Duodenal mucosa (tissue), 2 donors: ENCODE measurements around the gene DENND2D.

Experiments
- H3K27ac ChIP-seq: one replicate; pipeline ENCODE4 v1.7.0; 2013; ENCODE audit warnings: low read depth, low read length
- H3K27me3 ChIP-seq, 2 donors: one replicate each; pipeline ENCODE4 v1.7.0; 2013; ENCODE audit warnings: low read length in 2 of 2, control low read depth in 1 of 2; ENCODE audit not compliant: insufficient read depth in 2 of 2, control insufficient read depth in 1 of 2
- H3K36me3 ChIP-seq, 2 donors: one replicate each; pipeline ENCODE4 v1.7.0; 2013; ENCODE audit warnings: low read length in 2 of 2, control low read depth in 1 of 2; ENCODE audit not compliant: insufficient read depth in 2 of 2, control insufficient read depth in 1 of 2
- H3K4me1 ChIP-seq, 2 donors: one replicate each; pipeline ENCODE4 v1.7.0; 2013; ENCODE audit warnings: low read length in 2 of 2, control low read depth in 1 of 2; ENCODE audit not compliant: insufficient read depth in 2 of 2, control insufficient read depth in 1 of 2
- H3K4me3 ChIP-seq, 2 donors: one replicate each; pipeline ENCODE4 v1.7.0; 2013; ENCODE audit warnings: low read length in 2 of 2, low read depth in 1 of 2
- H3K9ac ChIP-seq, 2 donors: one replicate each; pipeline ENCODE4 v1.7.0; 2013; ENCODE audit warnings: low read length in 2 of 2, low read depth in 1 of 2
- H3K9me3 ChIP-seq, 2 donors: one replicate each; pipeline ENCODE4 v1.7.0; 2013; ENCODE audit warnings: low read length in 2 of 2, control low read depth in 1 of 2; ENCODE audit not compliant: control insufficient read depth in 1 of 2

Gene DENND2D

GRCh38 chr1:111139956-111140679, 60.3 kb downstream of the DENND2D start, which contains the start of the genes CEPT1 and DRAM2:
Gene CEPT1 (plus strand): TSS chr1:111140223. CDS start chr1:111147715, 7,492 bp downstream.
Gene DRAM2 (minus strand): TSS chr1:111140093. CDS start chr1:111131554, 8,539 bp downstream.
- Histone ChIP-seq H3K27ac (peak within 1 kb of the TSS; percentile 82), H3K4me3 (peak within 1 kb of the TSS; percentile 74 to 92), H3K4me1 (peaks cover 26 to 30% of the 10 kb centered on the region in 2 donors), H3K9ac (peak within 1 kb of the TSS; percentile 66 to 90), H3K9me3 (no peaks in the 10 kb centered on the region), H3K27me3 (no peaks in the 10 kb centered on the region), H3K36me3 (peaks cover 7 to 10% of the 10 kb centered on the region in 2 donors)

GRCh38 chr1:111139324-111139955, 61.0 kb downstream of the DENND2D start:
- Histone ChIP-seq H3K4me1 (peaks cover 26 to 30% of the 10 kb centered on the region in 2 donors), H3K36me3 (peaks cover 11 to 12% of the 10 kb centered on the region in 2 donors), H3K9ac (peak overlapping the region; percentile 66 to 90), H3K9me3 (no peaks in the 10 kb centered on the region), H3K27me3 (no peaks in the 10 kb centered on the region), H3K4me3 (peak overlapping the region; percentile 74 to 92), H3K27ac (peak overlapping the region; percentile 82)
